Activated gamma-delta T cell treated with anti-CD3 and anti-CD28 coated beads, Interleukin-2, amount 50 U/mL, for 16 hours (primary cell): ENCODE results near the gene TCF20.

ENCODE experiments used
- DNase-seq: peaks from one replicate; pipeline ENCODE4 v3.0.0-alpha.2; 2020; ENCODE audit warnings: low read depth

Gene TCF20

DNA sequence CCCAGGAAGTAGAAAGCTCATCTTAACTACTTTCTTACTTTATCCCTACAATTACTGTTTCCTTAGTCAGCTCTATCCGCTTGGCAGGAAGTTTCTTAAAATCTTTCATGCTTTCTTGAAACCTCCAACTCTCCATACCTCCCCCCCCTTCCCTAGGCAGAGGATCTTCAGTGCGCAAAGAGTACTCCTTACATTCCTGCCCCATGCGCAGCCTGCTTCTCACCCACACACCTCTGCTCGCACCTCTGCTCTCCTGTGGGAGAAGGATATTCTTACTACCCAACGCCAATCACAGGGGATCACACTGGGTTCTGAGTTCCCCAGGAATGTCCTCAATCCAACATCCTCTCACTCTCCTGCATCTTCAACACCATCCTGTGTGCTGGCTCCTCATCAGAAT lies 12.3 kb downstream of the TCF20 start:
- DNase-seq = no peak

DNA sequence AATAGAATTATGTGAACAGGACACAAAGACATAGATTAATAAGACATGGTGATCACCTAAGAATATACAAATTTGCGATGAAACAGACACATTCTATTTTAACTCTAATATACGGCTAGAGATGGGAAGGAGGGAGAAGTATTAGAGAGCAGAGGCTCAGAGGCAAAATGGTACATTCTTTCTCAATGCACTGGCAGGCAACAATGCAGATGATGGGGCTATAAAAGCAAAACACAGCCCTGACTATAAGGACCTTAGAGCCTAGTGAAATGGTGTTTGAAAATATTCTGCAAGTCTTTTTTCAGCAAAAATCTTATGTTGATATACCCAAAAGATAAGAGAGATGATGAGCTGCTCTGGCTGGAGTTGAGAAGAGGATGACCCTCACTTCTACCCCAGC lies 13.1 kb downstream of the TCF20 start:
- DNase-seq = no peak

- DNase-seq = no peak
Measured at GRCh38 chr22:42256930-42257329, 13.5 kb downstream of the TCF20 start.

DNA sequence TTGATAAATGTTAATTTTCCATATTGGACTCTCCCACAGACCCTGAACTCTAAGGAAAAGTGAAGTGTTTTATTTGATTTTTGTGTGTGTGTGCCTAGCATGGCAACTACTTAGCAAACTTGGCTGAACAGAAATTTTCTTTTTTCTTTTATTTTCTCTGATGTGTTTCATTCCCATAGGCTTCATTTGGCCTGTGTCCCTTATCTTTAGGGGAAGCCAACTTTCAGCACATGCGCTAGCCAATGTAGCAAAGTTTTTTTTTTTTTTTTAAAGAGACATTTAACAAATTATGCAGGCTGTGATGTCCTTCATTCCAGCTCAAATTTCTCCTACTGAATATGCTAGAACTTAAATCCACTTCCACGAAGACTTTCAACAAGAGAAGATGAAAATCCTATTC lies 14.2 kb downstream of the TCF20 start:
- DNase-seq = no peak

- DNase-seq = no peak
Measured at GRCh38 chr22:42249831-42250230, 20.6 kb downstream of the TCF20 start.

DNA sequence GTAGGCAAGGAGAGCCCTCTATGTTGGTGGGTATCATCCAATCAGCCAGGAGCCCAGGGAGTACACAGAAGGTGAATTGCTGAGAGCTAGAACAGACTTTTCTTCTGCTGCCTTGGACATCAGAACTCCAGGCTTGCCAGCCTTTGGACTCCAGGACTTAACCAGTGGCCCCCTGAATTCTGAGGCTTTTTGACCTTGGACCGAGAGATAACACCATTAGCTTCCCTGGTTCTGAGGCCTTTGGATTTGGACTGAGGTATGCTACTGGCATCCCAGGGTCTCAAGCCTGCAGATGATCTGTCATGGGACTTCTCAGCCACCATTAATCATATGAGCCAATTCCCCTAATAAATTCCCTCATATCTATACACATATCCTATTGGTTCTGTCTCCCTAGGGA lies 21.5 kb downstream of the TCF20 start:
- no peak for DNase-seq

DNA sequence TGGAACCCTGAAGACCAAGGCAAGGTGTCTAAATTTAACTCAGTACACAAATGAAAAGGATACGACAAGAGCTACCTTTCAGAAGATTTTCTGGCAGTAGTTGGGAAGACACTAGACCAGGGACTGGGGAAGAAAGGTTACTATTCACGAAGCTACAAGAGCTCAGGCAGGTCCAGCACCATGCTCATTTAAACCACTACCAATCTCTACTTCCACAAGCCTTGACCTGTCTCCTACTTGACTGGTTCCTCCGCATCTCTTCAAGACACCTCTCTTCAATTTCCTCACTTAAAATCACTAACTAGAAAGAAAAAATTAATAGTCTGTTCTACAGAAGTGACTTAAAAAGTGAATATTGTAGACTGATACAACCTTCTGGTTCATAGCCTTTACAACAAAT lies 22.9 kb downstream of the TCF20 start:
- no peak for DNase-seq

DNA sequence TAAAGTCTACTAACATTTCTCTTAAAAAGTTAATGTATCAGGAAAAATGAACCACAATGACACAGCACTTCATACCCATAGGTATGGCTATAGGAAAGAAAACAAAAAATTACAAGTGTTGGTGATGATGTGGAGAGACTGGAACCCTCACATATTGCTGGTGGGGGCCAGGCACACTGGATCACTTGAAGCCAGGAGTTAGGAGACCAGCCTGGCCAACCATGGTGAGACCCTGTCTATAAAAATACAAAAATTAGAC lies 26.7 kb downstream of the TCF20 start:
- no peak for DNase-seq

DNA sequence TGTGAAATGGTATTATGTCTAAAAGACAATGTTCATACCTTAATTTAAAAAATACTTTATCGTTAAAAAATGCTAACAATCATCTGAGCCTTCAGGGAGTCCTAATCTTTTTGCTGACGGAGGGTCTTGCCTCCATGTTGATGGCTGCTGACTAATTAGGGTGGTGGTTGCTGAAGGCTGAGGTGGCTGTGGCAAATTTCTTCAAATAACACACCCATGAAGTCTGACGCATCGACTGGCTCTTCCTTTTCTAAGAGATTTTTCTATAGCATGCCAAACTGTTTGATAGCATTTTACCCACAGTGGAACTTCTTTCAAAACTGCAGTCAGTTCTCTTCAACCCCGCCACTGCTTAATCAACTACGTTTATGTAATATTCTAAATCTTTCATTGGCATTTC lies 33.6 kb downstream of the TCF20 start:
- DNase-seq = no peak

GRCh38 chr22:42236268-42236667 lies 34.2 kb downstream of the TCF20 start:
- DNase-seq = no peak

GRCh38 chr22:42233879-42234278 lies 36.6 kb downstream of the TCF20 start:
- no peak for DNase-seq

- no peak for DNase-seq
Measured at GRCh38 chr22:42231929-42232328, 38.5 kb downstream of the TCF20 start.

- DNase-seq = no peak
Measured at GRCh38 chr22:42229455-42230149, 40.9 kb downstream of the TCF20 start.

DNA sequence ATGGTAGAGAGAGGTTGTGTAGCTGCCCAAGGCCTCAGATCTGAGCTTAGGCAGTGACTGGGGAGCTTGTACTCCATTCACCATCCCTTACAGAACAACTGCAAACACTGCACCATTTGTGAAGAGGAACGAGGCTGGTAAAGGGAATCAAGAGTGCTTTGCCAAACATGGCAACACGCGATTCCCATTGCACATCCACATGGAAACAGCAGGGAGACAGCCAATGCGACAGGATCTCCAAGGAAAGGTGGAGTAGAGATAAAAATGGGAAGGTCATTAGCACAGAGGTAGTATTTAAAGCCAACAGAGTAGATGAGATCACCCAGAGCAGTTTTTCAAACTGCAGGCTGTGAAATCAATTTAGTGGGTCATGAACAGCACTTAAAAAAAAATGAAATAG lies 42.0 kb downstream of the TCF20 start:
- no peak for DNase-seq

DNA sequence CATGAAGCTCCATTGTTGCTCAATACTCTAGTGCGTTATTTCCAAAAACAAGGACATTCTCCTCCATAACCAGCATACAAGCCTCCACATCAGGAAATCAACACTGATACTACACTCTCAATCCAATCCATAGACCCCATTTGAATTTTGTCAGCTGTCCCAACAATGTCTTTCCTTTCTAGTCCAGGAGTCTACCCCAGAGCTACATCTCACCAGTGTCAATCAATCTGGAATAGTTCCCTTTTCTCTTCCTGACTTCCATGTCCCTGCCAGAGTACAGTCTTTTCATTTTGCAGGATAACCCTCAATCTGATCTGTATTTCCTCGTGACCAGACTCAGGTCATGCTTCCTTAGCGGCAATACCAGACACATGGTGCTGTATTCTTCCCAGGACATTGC lies 43.0 kb downstream of the TCF20 start:
- no peak for DNase-seq

- DNase-seq = no peak
Measured at GRCh38 chr22:42225841-42226240, 44.6 kb downstream of the TCF20 start.

DNA sequence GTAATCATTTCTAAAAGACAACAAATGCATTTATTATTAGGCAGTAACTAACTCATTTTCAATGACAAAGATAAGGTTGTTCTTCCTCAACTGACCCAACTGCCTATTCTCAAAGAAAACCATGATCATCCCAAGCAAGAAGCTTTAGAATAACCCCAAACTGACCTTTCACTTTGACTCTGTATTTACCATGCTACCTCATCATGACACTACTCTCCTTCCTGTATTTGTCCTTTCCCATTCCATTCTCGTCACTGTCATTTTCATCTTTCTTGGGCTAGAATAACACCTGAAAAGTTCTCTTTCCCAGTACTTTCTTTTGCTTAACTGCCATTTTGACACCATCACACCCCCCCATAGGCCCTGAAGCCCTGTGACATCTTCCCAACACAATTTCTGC lies 48.3 kb downstream of the TCF20 start:
- DNase-seq = no peak
